Mucosa of stomach (tissue), 1 donor: Measurements from ENCODE around the gene PSMD10.

Experiments used
- H3K27me3 ChIP-seq: one replicate; pipeline ENCODE4 v1.7.0; 2013; ENCODE audit warnings: mild to moderate bottlenecking, low read length; ENCODE audit not compliant: control insufficient read depth, insufficient read depth
- H3K36me3 ChIP-seq: one replicate; pipeline ENCODE4 v1.7.0; 2013; ENCODE audit warnings: low read length; ENCODE audit not compliant: control insufficient read depth, insufficient read depth
- H3K4me1 ChIP-seq: one replicate; pipeline ENCODE4 v1.7.0; 2013; ENCODE audit warnings: mild to moderate bottlenecking, low read length; ENCODE audit not compliant: control insufficient read depth, insufficient read depth
- H3K4me3 ChIP-seq: one replicate; pipeline ENCODE4 v1.7.0; 2013; ENCODE audit warnings: low read length
- H3K9ac ChIP-seq: one replicate; pipeline ENCODE4 v1.7.0; 2013; ENCODE audit warnings: mild to moderate bottlenecking, low read length, moderate library complexity
- H3K9me3 ChIP-seq: one replicate; pipeline ENCODE4 v1.7.0; 2013; ENCODE audit warnings: mild to moderate bottlenecking, low read length, moderate library complexity; ENCODE audit not compliant: control insufficient read depth
- donor health status: Pancreatic carcinoma.

PSMD10 gene

GRCh38 chrX:108091264-108091877 lies at the start of gene PSMD10, which contains the start of gene ATG4A:
PSMD10 (minus strand) TSS chrX:108091542; CDS start chrX:108091520, 22 bp downstream.
ATG4A (plus strand) TSS chrX:108091778; CDS start chrX:108091827, 49 bp downstream.
- Histone ChIP-seq H3K4me1 (no peaks in the 10 kb centered on the region), H3K27me3 (no peaks in the 10 kb centered on the region), H3K9me3 (no peaks in the 10 kb centered on the region), H3K9ac (peak within 1 kb of the TSS; percentile 84), H3K36me3 (no peaks in the 10 kb centered on the region), H3K4me3 (peak within 1 kb of the TSS; percentile 92)

- Histone ChIP-seq H3K27me3 (no peaks in the 10 kb centered on the region), H3K36me3 (no peaks in the 10 kb centered on the region), H3K4me3 (no peak overlapping the region), H3K4me1 (no peaks in the 10 kb centered on the region), H3K9me3 (no peaks in the 10 kb centered on the region), H3K9ac (no peak overlapping the region)
Measured at GRCh38 chrX:108138814-108139702, 47.7 kb upstream of the PSMD10 start.

- H3K36me3 ChIP-seq: no peaks in the 10 kb centered on the region
- no peaks in the 10 kb centered on the region for H3K9me3 ChIP-seq
- H3K9ac ChIP-seq: no peak overlapping the region
- no peak overlapping the region for H3K4me3 ChIP-seq
- H3K4me1 ChIP-seq: peaks cover 7% of the 10 kb centered on the region
- no peaks in the 10 kb centered on the region for H3K27me3 ChIP-seq
Measured at GRCh38 chrX:108134724-108135123, 43.4 kb upstream of the PSMD10 start.

- no peaks in the 10 kb centered on the region for H3K9me3 ChIP-seq
- H3K9ac ChIP-seq: no peak overlapping the region
- no peak overlapping the region for H3K4me3 ChIP-seq
- peaks cover 7% of the 10 kb centered on the region for H3K4me1 ChIP-seq
- no peaks in the 10 kb centered on the region for H3K36me3 ChIP-seq
- H3K27me3 ChIP-seq: no peaks in the 10 kb centered on the region
Measured at GRCh38 chrX:108132876-108133275, 41.5 kb upstream of the PSMD10 start.

GRCh38 chrX:108132034-108132433 lies 40.7 kb upstream of the PSMD10 start:
- H3K27me3 ChIP-seq: no peaks in the 10 kb centered on the region
- H3K36me3 ChIP-seq: no peaks in the 10 kb centered on the region
- H3K4me1 ChIP-seq: peaks cover 7% of the 10 kb centered on the region
- H3K9ac ChIP-seq: no peak overlapping the region
- H3K4me3 ChIP-seq: no peak overlapping the region
- no peaks in the 10 kb centered on the region for H3K9me3 ChIP-seq

GRCh38 chrX:108131471-108131870 lies 40.1 kb upstream of the PSMD10 start:
- Histone ChIP-seq H3K4me3 (no peak overlapping the region), H3K36me3 (no peaks in the 10 kb centered on the region), H3K27me3 (no peaks in the 10 kb centered on the region), H3K9ac (no peak overlapping the region), H3K9me3 (no peaks in the 10 kb centered on the region), H3K4me1 (peaks cover 7% of the 10 kb centered on the region)

- Histone ChIP-seq H3K27me3 (no peaks in the 10 kb centered on the region), H3K9ac (no peak overlapping the region), H3K4me1 (peaks cover 7% of the 10 kb centered on the region), H3K4me3 (no peak overlapping the region), H3K36me3 (no peaks in the 10 kb centered on the region), H3K9me3 (no peaks in the 10 kb centered on the region)
Measured at GRCh38 chrX:108130889-108131288, 39.5 kb upstream of the PSMD10 start.

- no peaks in the 10 kb centered on the region for H3K9me3 ChIP-seq
- H3K27me3 ChIP-seq: no peaks in the 10 kb centered on the region
- H3K4me1 ChIP-seq: peaks cover 7% of the 10 kb centered on the region
- no peak overlapping the region for H3K4me3 ChIP-seq
- no peak overlapping the region for H3K9ac ChIP-seq
- H3K36me3 ChIP-seq: no peaks in the 10 kb centered on the region
Measured at GRCh38 chrX:108127152-108127551, 35.8 kb upstream of the PSMD10 start.

GRCh38 chrX:108126661-108127060 lies 35.3 kb upstream of the PSMD10 start:
- Histone ChIP-seq H3K4me3 (no peak overlapping the region), H3K27me3 (no peaks in the 10 kb centered on the region), H3K9me3 (no peaks in the 10 kb centered on the region), H3K36me3 (no peaks in the 10 kb centered on the region), H3K4me1 (peaks cover 6% of the 10 kb centered on the region), H3K9ac (no peak overlapping the region)

GRCh38 chrX:108123591-108124366 lies 32.4 kb upstream of the PSMD10 start:
- no peaks in the 10 kb centered on the region for H3K36me3 ChIP-seq
- no peak overlapping the region for H3K9ac ChIP-seq
- no peak overlapping the region for H3K4me3 ChIP-seq
- peaks cover 8% of the 10 kb centered on the region for H3K4me1 ChIP-seq
- H3K27me3 ChIP-seq: no peaks in the 10 kb centered on the region
- no peaks in the 10 kb centered on the region for H3K9me3 ChIP-seq

- no peak overlapping the region for H3K4me3 ChIP-seq
- no peaks in the 10 kb centered on the region for H3K9me3 ChIP-seq
- peaks cover 8% of the 10 kb centered on the region for H3K4me1 ChIP-seq
- no peak overlapping the region for H3K9ac ChIP-seq
- H3K27me3 ChIP-seq: no peaks in the 10 kb centered on the region
- no peaks in the 10 kb centered on the region for H3K36me3 ChIP-seq
Measured at GRCh38 chrX:108122748-108123147, 31.4 kb upstream of the PSMD10 start.

- H3K4me1 ChIP-seq: peaks cover 8% of the 10 kb centered on the region
- no peaks in the 10 kb centered on the region for H3K27me3 ChIP-seq
- no peaks in the 10 kb centered on the region for H3K36me3 ChIP-seq
- no peak overlapping the region for H3K4me3 ChIP-seq
- no peaks in the 10 kb centered on the region for H3K9me3 ChIP-seq
- no peak overlapping the region for H3K9ac ChIP-seq
Measured at GRCh38 chrX:108121291-108121690, 29.9 kb upstream of the PSMD10 start.
